B cell (primary cell): ENCODE measurements around the gene MYLK3.

Experiments used
- CTCF ChIP-seq: fragments of 200-600 bp; IDR thresholded peaks from one replicate; pipeline ENCODE4 v1.8.0; 2022; ENCODE audit warnings: antibody characterized with exemption, mild to moderate bottlenecking
- EZH2 ChIP-seq: IDR thresholded peaks from 2 replicates; pipeline ENCODE4 v1.6.1; 2012; ENCODE audit warnings: borderline replicate concordance, low read depth, mild to moderate bottlenecking, moderate library complexity, low read length; ENCODE audit not compliant: insufficient read depth, poor library complexity, severe bottlenecking

- TF ChIP-seq CTCF: no peak
- no peak for TF ChIP-seq EZH2
These were observed 38.6 kb downstream of the MYLK3 start for GRCh38 chr16:46709469-46710005.
